ENCODE data around the gene CINP. TPM values are rescaled to one million over a fixed set of nuclear protein-coding genes. Genes with fewer than 3 reads are reported as not detected.

CINP gene
- total and polyA plus RNA-seq, 2 of the 13 experiments (the other 11 are each of a cell fraction or from before 2014, with no cell fraction given) = 32.8 to 42.8 TPM

DNA sequence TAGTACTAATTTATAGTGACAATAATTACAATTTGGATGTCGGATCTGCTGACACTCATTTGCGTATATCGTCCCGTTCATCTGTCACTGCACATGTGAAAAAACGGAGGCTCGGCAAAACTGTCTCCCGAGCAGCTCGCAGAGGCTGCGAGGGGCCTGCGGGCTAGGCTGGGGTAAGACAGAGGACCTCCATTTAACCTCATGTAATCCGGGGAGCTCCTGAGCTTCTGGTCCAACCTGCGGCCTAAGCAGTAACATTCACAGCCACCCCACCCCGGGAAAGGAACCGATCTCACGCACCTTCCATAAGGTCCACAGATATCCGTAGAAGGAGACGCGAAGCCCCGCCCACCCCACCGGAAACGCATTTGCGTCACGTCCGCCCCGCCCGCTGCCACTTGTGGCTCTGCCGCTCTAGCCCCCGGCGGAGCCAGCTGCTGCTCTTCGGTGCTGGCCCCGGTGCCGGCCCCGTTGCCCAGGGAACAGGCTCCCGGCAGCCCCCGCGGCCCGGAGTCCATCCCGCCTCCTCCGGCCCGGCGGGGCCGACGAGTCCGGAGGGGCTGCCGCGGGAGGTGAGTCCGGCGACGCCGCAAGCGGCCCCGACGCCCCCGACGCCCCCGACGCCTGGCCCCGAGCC is at the start of gene CINP, which contains the start of gene TECPR2 (continued):
- TF ChIP-seq, protein P1, sequence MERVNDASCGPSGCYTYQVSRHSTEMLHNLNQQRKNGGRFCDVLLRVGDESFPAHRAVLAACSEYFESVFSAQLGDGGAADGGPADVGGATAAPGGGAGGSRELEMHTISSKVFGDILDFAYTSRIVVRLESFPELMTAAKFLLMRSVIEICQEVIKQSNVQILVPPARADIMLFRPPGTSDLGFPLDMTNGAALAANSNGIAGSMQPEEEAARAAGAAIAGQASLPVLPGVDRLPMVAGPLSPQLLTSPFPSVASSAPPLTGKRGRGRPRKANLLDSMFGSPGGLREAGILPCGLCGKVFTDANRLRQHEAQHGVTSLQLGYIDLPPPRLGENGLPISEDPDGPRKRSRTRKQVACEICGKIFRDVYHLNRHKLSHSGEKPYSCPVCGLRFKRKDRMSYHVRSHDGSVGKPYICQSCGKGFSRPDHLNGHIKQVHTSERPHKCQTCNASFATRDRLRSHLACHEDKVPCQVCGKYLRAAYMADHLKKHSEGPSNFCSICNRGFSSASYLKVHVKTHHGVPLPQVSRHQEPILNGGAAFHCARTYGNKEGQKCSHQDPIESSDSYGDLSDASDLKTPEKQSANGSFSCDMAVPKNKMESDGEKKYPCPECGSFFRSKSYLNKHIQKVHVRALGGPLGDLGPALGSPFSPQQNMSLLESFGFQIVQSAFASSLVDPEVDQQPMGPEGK (CRISPR knock-in tag; IDR thresholded peaks at IDR 0.05) = peak; percentile 47; the same call in 1 of the 2 replicates
- TF ChIP-seq NFIC (IDR thresholded peaks at IDR 0.05; ENCODE audit: low read length) (no peak), ZNF619 (CRISPR knock-in tag; IDR thresholded peaks at IDR 0.05) (no peak), NR1H2 (CRISPR knock-in tag; IDR thresholded peaks at IDR 0.05; ENCODE audit: borderline replicate concordance, low read depth) (no peak), IRF2 (CRISPR knock-in tag; IDR thresholded peaks at IDR 0.05) (peak; percentile 81), HNF4A (CRISPR knock-in tag; IDR thresholded peaks at IDR 0.05) (peak; percentile 17; the same call in 1 of the 2 replicates), KMT2A (CRISPR knock-in tag; IDR thresholded peaks at IDR 0.05) (peak; percentile 82), ZNF709 (CRISPR knock-in tag; IDR thresholded peaks at IDR 0.05) (no peak), GTF3A (CRISPR knock-in tag; conservative IDR thresholded peaks at IDR 0.05) (no peak), ZNF331 (CRISPR knock-in tag; IDR thresholded peaks at IDR 0.05) (no peak), SMAD3 (CRISPR knock-in tag; IDR thresholded peaks at IDR 0.05) (no peak), PHF20 (CRISPR knock-in tag; IDR thresholded peaks at IDR 0.05) (peak; percentile 85), ZNF407 (CRISPR knock-in tag; IDR thresholded peaks at IDR 0.05; ENCODE audit: not compliant biosample characterization) (no peak), SETDB1 (CRISPR knock-in tag; IDR thresholded peaks at IDR 0.05; ENCODE audit: borderline replicate concordance) (no peak), EEA1 (CRISPR knock-in tag; IDR thresholded peaks at IDR 0.05; ENCODE audit: borderline replicate concordance) (no peak), ZFP36L2 (CRISPR knock-in tag; IDR thresholded peaks at IDR 0.05) (no peak), MIER2 (CRISPR knock-in tag; IDR thresholded peaks at IDR 0.05) (no peak; the same call in 1 of the 2 replicates), HNF1B (CRISPR knock-in tag; IDR thresholded peaks at IDR 0.05) (peak; percentile 49; the same call in 1 of the 2 replicates), SKI (IDR thresholded peaks at IDR 0.05; ENCODE audit: partially characterized antibody) (no peak), TSC22D2 (CRISPR knock-in tag; IDR thresholded peaks at IDR 0.05; ENCODE audit: borderline replicate concordance) (no peak)
